Activated CD4-positive, alpha-beta T cell treated with anti-CD3 and anti-CD28 coated beads, Interleukin-2, amount 50 U/mL, for 1 hour (primary cell): ENCODE results near the gene DPP6.

Experiments
- DNase-seq: peaks from one replicate; pipeline ENCODE4 v3.0.0-alpha.2; 2020

The DPP6 gene

DNA sequence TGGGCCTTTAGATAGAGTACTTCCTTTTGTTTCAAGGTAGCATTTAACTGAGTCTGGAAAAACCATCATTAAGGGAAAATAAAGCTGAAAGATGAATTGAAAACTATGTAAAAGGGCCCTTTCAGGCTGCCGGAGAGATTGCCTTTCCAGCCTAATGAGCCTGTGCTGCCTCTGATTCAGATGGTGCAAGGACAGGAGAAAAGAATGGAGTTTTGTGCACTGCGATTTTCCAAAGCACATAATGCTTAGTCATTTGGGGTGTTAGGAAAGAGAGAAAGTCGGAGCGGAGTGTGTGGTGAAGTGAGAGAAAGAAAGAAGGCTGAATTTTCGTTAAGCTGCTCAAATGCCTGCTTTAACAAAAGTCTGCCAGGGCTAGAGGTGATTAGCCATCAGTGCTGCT is 691.0 kb downstream of the DPP6 start:
- DNase-seq = no peak

DNA sequence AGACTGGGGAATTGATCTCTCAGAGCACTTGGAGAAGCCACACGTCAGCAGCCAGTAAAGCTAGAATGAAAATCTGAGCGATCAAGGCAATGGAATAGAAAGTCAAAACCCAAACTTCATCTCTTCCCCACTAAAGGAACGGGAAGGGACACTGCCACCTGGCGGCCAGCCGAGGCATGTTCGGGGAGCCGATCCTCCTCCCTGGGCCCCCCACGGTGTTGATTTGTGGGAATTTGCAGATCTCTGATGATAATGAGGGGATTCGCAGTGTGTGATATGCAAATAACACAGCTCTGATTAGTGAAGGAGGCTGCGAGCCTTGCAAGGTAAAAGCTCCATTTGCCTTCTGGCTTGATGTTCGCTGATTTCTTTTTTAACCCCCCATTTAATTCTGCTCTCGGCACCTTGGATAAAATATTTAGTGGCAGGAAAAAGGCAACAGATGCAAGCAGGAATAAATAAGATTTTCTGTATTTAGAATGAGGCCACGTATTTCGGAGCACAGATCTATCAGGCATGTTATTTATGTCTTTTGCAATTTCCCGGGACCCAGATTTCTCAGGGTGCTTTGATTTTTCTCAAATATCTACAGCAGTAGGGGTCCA is 692.2 kb downstream of the DPP6 start:
- no peak for DNase-seq

DNA sequence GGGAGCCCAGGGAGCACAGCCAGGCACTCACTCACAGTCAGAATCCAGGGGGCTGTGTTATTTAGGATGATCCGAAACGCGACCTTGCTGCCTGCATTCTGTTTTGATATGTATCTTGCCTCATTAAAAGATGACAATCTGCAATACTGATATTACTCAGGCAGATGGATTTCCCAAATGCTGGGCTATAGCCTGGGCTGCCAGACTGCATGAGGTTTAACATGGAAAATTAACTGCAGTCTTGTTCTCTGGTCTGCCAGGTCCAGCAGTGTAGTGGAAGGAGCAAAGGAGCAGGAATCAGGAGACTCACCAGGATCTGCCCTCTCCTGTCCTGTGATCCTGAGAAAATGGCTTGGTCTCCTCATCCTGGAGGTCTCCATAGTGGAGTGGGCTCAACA is 692.7 kb downstream of the DPP6 start:
- no peak for DNase-seq

- no peak for DNase-seq
Measured at GRCh38 chr7:154746571-154747360, 694.6 kb downstream of the DPP6 start.

DNA sequence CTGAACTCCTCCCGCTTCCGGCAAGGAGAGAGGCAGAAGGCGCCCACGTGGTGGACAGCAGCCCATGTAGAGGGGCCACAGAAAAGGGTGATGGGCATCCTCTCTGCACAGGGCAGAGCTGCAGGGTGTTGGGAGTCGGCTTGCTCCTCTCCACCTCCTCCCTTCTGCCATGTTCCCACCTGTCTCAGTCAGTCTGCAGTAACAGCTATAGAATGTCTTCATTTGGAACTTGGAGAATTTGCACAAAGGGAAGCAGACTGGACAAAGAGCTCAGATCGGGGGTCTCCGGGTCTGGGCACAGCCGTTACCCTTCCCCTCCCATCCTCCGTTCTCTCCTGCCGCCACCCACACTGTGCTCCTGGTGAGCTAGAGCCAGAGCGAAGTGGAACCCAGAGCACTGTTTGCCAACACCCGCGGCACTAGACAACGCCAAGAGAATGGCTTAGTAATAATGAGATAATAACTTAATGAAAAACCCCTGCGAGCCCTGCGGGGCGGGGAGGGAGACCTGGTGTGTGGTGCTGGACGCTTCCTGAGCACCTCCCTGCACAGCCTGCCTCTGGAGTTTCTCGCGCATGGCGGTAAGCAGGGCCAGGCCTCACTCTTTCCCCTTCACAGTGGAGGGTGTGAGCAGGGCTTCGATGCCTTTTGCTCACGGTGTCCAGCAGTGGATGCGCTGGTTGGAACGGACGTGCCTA is 696.0 kb downstream of the DPP6 start:
- DNase-seq = no peak

DNA sequence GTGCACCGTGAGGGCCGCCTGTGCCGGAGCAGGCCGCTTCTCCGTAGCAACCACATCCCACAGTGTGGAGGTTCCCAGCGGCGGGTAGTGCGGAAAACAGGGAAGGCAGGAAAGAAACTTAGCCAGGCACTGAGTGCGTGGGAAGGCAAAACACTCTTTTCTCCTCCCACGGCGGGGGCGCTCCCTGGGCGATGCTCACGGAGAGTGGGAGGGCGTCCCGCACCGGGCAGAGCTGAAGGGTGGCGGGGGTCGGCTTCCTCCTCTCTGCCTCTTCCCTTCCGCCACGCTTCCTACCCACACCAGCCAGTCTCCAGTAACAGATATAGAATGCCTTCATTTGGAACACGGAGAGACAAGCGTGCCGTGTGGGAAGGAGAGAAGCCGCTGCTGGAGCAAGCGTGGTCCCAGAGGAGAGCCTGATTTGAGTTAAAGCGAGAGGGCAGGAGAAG is 698.2 kb downstream of the DPP6 start:
- DNase-seq = no peak

GRCh38 chr7:154753226-154753625 is 701.0 kb downstream of the DPP6 start:
- no peak for DNase-seq

DNA sequence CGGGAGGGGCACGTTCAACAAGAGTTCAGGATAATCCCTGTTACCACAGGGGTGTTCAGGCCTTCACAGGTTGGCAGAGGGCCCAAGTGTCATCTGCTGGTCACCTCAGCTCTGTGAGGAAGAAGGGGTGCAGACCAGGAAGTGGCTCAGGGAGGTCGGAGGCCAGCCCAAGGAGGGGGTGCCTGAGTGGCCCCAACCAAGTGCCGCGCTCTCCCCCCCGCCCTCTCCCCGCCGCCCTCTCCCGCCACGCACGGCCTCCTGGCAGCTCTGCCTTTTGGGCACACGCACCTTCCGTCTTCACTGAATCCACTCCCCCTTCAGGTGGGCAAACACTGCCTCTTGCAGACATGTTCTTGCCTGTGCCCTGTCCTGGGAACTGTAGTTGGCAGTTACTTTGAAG is 705.6 kb downstream of the DPP6 start:
- no peak for DNase-seq

DNA sequence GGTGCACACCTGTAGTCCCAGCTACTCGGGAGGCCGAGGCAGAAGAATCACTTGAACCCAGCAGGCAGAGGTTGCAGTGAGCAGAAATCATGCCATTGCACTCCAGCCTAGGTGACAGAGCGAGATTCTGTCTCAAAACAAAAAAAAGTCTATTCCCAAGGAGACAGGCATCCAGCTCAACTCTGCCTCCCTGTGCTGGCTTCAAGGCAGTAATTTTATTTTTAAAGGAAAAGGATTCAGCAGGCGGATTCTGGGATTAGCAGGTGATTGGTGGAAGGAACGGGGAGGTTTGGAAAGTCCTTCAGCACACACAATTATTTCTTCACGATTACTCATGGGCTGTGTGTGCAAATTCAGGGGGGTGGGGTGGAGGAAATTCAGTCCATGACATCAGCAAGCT is 707.8 kb downstream of the DPP6 start:
- DNase-seq = no peak

DNA sequence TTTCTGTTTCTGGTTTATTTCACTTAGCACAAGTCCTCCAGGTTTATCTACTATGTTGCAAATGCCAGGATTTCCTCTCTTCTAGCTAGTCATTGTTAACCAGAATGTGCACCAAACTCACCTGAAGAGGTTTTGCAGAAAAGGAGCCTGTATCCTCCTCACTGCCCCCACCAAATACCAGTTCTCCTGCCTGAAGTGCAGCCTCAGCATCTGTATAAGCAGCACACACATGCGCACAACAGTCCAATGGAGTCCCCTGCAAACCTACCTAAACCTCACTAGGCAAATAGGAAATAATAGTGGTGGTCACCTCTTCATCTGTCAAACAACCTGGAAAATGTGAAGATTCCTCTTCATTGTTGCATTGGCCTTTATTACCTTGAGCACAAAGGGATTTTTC is 712.9 kb downstream of the DPP6 start:
- DNase-seq = no peak

DNA sequence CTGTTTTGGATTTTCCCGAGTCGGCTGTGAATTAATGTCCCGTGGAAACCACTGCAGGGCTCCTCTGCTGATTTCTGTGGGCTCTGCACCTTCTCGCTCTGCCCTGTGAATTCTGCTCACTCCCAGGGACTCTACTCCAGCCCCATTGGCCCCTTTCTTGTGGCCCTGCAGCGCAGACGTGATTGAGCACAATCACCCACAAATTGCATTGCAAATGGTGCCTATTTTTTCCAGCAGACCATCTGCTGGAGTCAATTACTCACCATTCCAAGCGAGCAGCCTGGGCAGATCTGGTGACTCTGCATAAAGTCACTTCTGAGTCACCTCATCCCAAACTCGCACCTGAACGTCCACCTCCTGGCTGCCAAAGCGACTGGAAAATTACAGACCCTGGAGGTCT is 714.9 kb downstream of the DPP6 start:
- no peak for DNase-seq

GRCh38 chr7:154767821-154768415 is 715.7 kb downstream of the DPP6 start:
- DNase-seq = no peak

- no peak for DNase-seq
Measured at GRCh38 chr7:154769001-154769400, 716.8 kb downstream of the DPP6 start.

- DNase-seq = no peak
Measured at GRCh38 chr7:154769527-154769926, 717.3 kb downstream of the DPP6 start.

- no peak for DNase-seq
Measured at GRCh38 chr7:154770361-154770760, 718.2 kb downstream of the DPP6 start.

DNA sequence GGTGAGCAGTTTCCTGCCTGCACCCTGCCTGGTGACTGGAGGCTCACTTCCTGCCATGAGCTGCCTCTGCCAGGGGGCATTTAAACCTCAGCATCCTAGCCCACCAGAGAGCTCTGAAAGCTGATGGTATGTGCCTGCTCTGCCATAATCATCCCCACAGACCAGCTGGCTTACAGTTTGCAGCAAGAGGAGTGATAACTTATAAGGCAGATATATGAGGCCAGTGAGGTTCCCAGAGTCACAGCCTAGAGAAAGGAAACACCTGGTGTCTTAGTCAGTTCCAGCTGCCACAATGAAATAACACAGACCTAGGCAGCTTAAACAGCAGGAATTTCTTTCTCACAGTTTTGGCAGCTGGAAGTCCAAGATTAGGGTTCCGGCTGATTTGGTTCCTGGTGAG is 718.8 kb downstream of the DPP6 start:
- DNase-seq = no peak

DNA sequence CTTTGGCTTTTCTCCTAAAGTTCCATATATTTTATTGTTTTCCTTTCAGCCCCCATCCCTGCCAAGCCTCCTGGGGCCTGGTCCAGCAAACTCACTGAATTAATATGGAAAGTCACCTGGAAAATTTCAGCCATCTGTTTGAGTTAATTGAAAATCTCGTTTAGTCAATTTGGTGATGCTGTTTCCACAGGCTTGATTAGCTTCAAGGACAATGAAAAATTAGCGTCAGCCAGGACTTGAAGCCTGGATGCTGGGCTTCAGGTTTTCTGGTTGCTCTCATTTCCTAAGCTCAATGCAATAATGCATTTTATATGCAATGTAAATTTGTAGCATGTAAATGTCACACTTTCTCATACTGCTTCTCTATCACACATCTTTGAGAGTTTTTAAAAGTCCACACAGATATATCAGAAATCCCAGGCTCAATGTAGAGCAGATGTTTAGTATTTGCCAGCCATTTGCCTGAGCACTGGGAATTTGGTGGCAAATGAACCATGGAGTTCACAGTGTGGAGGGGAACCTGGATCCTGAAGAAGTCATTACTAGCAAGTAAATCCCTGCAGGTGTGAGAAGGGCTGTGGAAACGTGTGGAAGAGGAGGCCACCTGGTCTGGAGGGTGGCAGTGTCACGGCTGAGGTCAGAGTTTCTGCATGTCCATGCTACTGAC is 722.2 kb downstream of the DPP6 start:
- no peak for DNase-seq

GRCh38 chr7:154775681-154776080 is 723.5 kb downstream of the DPP6 start:
- DNase-seq = no peak

GRCh38 chr7:154776350-154776749 is 724.2 kb downstream of the DPP6 start:
- no peak for DNase-seq

GRCh38 chr7:154777023-154777422 is 724.8 kb downstream of the DPP6 start:
- DNase-seq = no peak

DNA sequence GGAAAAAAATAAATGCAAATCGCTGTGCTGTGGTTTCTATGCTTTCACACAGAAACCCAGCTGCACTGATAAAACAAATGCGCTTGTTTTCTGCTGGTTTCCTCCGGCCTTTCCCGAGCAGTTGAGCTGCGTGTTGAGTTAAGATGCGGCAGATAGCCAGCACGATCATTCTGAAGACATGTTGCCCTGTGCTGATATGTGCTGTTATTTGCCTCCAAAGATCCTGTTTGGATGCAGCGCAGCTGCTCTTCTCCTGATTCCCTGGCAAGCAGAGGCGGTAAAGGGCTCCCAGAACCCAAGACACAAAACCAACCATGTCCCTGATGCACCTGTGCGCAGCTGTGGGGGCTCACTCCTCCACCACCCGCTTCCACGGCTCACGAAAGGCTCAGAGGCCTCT is 725.3 kb downstream of the DPP6 start:
- no peak for DNase-seq

- DNase-seq = no peak
Measured at GRCh38 chr7:154777908-154778307, 725.7 kb downstream of the DPP6 start.
